Glomerular visceral epithelial cell (primary cell): ENCODE results near the gene DUOXA2.
A peak's percentile ranks its signal among the peaks of the same experiment; 100 is the strongest.
"Not testable (repeated sequence)": the region's sequence is repeated elsewhere in the genome, so short reads cannot be mapped to it uniquely, and the experiment has no call there.

ENCODE experiments used
- DNase-seq: peaks from one replicate; pipeline ENCODE4 v3.0.0-alpha.2; 2016; ENCODE audit errors: extremely low spot score

The DUOXA2 gene

GRCh38 chr15:45117308-45118130 lies 3.4 kb downstream of the DUOXA2 start:
- DNase-seq, result no peak

GRCh38 chr15:45118131-45118588 lies 4.0 kb downstream of the DUOXA2 start:
- DNase-seq, result peak; percentile 86

GRCh38 chr15:45118996-45119395 lies 4.9 kb downstream of the DUOXA2 start:
- DNase-seq, result no peak

- DNase-seq, result no peak
These were observed 6.2 kb downstream of the DUOXA2 start for GRCh38 chr15:45120081-45120972.

GRCh38 chr15:45121020-45121419 lies 6.9 kb downstream of the DUOXA2 start:
- DNase-seq, result no peak

GRCh38 chr15:45121706-45122417 lies 7.7 kb downstream of the DUOXA2 start:
- peak; percentile 79 for DNase-seq

- DNase-seq, result no peak
These were observed 8.6 kb downstream of the DUOXA2 start for GRCh38 chr15:45122719-45123118.

- DNase-seq, result no peak
These were observed 9.3 kb downstream of the DUOXA2 start for GRCh38 chr15:45123397-45123796.

- peak; percentile 44 for DNase-seq
These were observed 12.5 kb downstream of the DUOXA2 start for GRCh38 chr15:45126535-45127158.

GRCh38 chr15:45128971-45129639 lies 15.0 kb downstream of the DUOXA2 start:
- no peak for DNase-seq

GRCh38 chr15:45129651-45130129 lies 15.6 kb downstream of the DUOXA2 start, which contains the start of the genes DUOX1 and DUOXA1:
Gene DUOX1, plus strand, starts transcription at chr15:45129994. Its CDS starts 1,973 bp downstream, at chr15:45131967.
Gene DUOXA1, minus strand, starts transcription at chr15:45129879. Its CDS starts 6,865 bp downstream, at chr15:45123014.
- no peak for DNase-seq

- DNase-seq, result no peak
These were observed 16.3 kb downstream of the DUOXA2 start for GRCh38 chr15:45130291-45131000.

- DNase-seq, result no peak
These were observed 17.4 kb downstream of the DUOXA2 start for GRCh38 chr15:45131510-45131909.

GRCh38 chr15:45132844-45133560 lies 18.9 kb downstream of the DUOXA2 start:
- DNase-seq, result no peak

GRCh38 chr15:45133561-45133920 lies 19.4 kb downstream of the DUOXA2 start:
- DNase-seq, result no peak

- DNase-seq, result no peak
These were observed 19.9 kb downstream of the DUOXA2 start for GRCh38 chr15:45134046-45134445.

- no peak for DNase-seq
These were observed 20.8 kb downstream of the DUOXA2 start for GRCh38 chr15:45134682-45135604.

- not testable (repeated sequence) for DNase-seq
These were observed 21.7 kb downstream of the DUOXA2 start for GRCh38 chr15:45135705-45136377.
